GM12878 (cell line): Measurements from ENCODE around the gene HLA-DMA. TPM values are rescaled to one million over a fixed set of nuclear protein-coding genes. Genes with fewer than 3 reads are reported as not detected.

Experiments
- BCL3 ChIP-seq: IDR thresholded peaks from 2 replicates; pipeline ENCODE4 v1.6.1; 2011; ENCODE audit warnings: borderline replicate concordance, low read depth, mild to moderate bottlenecking, moderate library complexity, low read length; ENCODE audit not compliant: insufficient read depth, poor library complexity, severe bottlenecking
- BHLHE40 ChIP-seq, 2 experiments: fragments of 450-650 bp in 1 of 2; IDR thresholded peaks; 2 replicates each; pipeline ENCODE4 v1.6.1; 2011 to 2017; ENCODE audit warnings: low read depth in 2 of 2, borderline replicate concordance in 1 of 2, improper control_type of control experiment in 1 of 2, low read length in 1 of 2, mild to moderate bottlenecking in 1 of 2
- CBFB ChIP-seq: IDR thresholded peaks from 2 replicates; pipeline ENCODE4 v1.6.1; 2016; ENCODE audit warnings: antibody characterized with exemption, low read depth
- EED ChIP-seq: sonication (generic); IDR thresholded peaks from 2 replicates; pipeline ENCODE4 v1.6.1; 2016; ENCODE audit warnings: antibody characterized with exemption, low read depth
- JUND ChIP-seq: IDR thresholded peaks from 2 replicates; pipeline ENCODE4 v1.6.1; 2012; ENCODE audit warnings: low read depth, mild to moderate bottlenecking, low read length, improper control_type of control experiment, moderate library complexity
- POLR2AphosphoS2 ChIP-seq: IDR thresholded peaks from 2 replicates; pipeline ENCODE4 v1.6.1; 2011; ENCODE audit warnings: low read depth, mild to moderate bottlenecking, low read length, improper control_type of control experiment, moderate library complexity
- POU2F2 ChIP-seq: IDR thresholded peaks from 3 replicates; pipeline ENCODE4 v1.6.1; 2011; ENCODE audit warnings: low read depth, mild to moderate bottlenecking, low read length, borderline replicate concordance
- RUNX3 ChIP-seq: IDR thresholded peaks from 2 replicates; pipeline ENCODE4 v1.6.1; 2012; ENCODE audit warnings: low read length, inconsistent platforms
- SMC3 ChIP-seq: IDR thresholded peaks from 2 replicates; pipeline ENCODE4 v1.6.1; 2011; ENCODE audit warnings: low read length, improper control_type of control experiment, borderline replicate concordance
- SPI1 ChIP-seq: IDR thresholded peaks from 2 replicates; pipeline ENCODE4 v1.6.1; 2011; ENCODE audit warnings: low read depth, mild to moderate bottlenecking, low read length, moderate library complexity, borderline replicate concordance; ENCODE audit not compliant: insufficient read depth
- SUZ12 ChIP-seq: fragments of 200-600 bp; sonication (generic); IDR thresholded peaks from one replicate; pipeline ENCODE4 v1.6.1; 2018; ENCODE audit warnings: antibody characterized with exemption, mild to moderate bottlenecking; ENCODE audit not compliant: unreplicated experiment
- polyA plus RNA-seq, 11 experiments: library from polyadenylated mRNA; depleted of rRNA in 4 of 11; unstranded in 6 of 11; stranded (reverse) in 5 of 11; fragments of >200 nt; fragmentation: Nextera tagmentation in 4 of 11; fragmentation: Illumina TruSeq in 1 of 11; extraction: Ambion mirVana in 4 of 11; extraction: Trizol in 1 of 11; gene quantifications; 1 replicate in 1 of 11; 2 replicates in 10 of 11; pipeline versions ENCODE4 v1.2.1 to v1.2.3, GENCODE V29; 2011 to 2016; ENCODE audit warnings: inconsistent platforms in 2 of 11, missing spikeins in 2 of 11, low read depth in 1 of 11
- total RNA-seq, 4 experiments: library from RNA; depleted of rRNA in 3 of 4; stranded (reverse); fragments of >200 nt in 3 of 4; fragmentation: Illumina TruSeq in 1 of 4; extraction: Trizol in 1 of 4; gene quantifications; 2 replicates each; pipeline versions ENCODE4 v1.2.1 to v1.2.3, GENCODE V29; 2013 to 2021
- TF ChIP-seq, protein P1 (sequence below): IDR thresholded peaks from 2 replicates; pipeline ENCODE4 v1.6.1; 2012; ENCODE audit warnings: improper control_type of control experiment, low read depth, low read length; ENCODE audit not compliant: insufficient replicate concordance

Gene HLA-DMA
- total and polyA plus RNA-seq, 10 of the 15 experiments (the other 5 are each of a cell fraction or from before 2014, with no cell fraction given) = 177 to 552 (median 309) TPM

DNA sequence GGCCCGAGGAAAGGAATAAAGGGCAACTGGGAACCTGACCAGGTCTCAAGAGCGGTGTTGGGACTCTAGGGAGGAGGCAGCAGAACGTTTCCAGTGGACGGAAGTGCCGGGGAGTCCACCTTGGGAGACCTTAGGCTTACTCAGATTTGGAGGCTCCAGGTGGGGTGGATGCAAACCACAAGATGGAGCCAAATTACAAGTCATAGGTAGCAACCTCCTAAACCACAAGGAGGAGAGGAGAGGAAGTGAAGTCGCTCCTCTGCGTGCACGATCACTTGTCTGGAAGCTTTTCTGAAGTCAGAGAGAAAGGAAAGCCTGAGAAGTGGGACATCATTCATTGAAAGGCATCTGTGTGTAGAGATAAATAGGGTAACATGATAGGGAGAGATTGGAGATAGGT, 47.2 kb upstream of the HLA-DMA start (continued):
- TF ChIP-seq JUND = no peak
- TF ChIP-seq, protein P1, sequence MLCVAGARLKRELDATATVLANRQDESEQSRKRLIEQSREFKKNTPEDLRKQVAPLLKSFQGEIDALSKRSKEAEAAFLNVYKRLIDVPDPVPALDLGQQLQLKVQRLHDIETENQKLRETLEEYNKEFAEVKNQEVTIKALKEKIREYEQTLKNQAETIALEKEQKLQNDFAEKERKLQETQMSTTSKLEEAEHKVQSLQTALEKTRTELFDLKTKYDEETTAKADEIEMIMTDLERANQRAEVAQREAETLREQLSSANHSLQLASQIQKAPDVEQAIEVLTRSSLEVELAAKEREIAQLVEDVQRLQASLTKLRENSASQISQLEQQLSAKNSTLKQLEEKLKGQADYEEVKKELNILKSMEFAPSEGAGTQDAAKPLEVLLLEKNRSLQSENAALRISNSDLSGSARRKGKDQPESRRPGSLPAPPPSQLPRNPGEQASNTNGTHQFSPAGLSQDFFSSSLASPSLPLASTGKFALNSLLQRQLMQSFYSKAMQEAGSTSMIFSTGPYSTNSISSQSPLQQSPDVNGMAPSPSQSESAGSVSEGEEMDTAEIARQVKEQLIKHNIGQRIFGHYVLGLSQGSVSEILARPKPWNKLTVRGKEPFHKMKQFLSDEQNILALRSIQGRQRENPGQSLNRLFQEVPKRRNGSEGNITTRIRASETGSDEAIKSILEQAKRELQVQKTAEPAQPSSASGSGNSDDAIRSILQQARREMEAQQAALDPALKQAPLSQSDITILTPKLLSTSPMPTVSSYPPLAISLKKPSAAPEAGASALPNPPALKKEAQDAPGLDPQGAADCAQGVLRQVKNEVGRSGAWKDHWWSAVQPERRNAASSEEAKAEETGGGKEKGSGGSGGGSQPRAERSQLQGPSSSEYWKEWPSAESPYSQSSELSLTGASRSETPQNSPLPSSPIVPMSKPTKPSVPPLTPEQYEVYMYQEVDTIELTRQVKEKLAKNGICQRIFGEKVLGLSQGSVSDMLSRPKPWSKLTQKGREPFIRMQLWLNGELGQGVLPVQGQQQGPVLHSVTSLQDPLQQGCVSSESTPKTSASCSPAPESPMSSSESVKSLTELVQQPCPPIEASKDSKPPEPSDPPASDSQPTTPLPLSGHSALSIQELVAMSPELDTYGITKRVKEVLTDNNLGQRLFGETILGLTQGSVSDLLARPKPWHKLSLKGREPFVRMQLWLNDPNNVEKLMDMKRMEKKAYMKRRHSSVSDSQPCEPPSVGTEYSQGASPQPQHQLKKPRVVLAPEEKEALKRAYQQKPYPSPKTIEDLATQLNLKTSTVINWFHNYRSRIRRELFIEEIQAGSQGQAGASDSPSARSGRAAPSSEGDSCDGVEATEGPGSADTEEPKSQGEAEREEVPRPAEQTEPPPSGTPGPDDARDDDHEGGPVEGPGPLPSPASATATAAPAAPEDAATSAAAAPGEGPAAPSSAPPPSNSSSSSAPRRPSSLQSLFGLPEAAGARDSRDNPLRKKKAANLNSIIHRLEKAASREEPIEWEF = no peak
- TF ChIP-seq POU2F2 = 0 out of 3 replicates have a peak, but pooled peaks have one; percentile 16
- TF ChIP-seq BHLHE40 (IDR thresholded peaks at IDR 0.05; ENCODE audit: borderline replicate concordance in 1 of 2, low read depth in 2 of 2, low read length in 1 of 2) = peak in 1 of 2 experiments; percentile 21; a peak in 1 of 4 replicates
- peak; percentile 33; the same call in 1 of the 2 replicates for TF ChIP-seq SMC3
- no peak for TF ChIP-seq POLR2AphosphoS2
- TF ChIP-seq EED = no peak
- no peak for TF ChIP-seq SUZ12
- peak; percentile 71; the same call in 1 of the 2 replicates for TF ChIP-seq CBFB
- TF ChIP-seq RUNX3 = peak; percentile 90
- TF ChIP-seq BCL3 = no peak
- peak; percentile 72; the same call in 1 of the 2 replicates for TF ChIP-seq SPI1
- TF ChIP-seq, all 136 proteins: peak for 10
